AG09309 (cell line): ENCODE measurements around the gene DGKB.
A peak's percentile ranks its signal among the peaks of the same experiment; 100 is the strongest.
"Not testable (repeated sequence)": the region's sequence is repeated elsewhere in the genome, so short reads cannot be mapped to it uniquely, and the experiment has no call there.

Source experiments
- DNase-seq: peaks from one replicate; pipeline ENCODE4 v3.0.0-alpha.2; 2010; ENCODE audit warnings: low read depth
- H3K4me3 ChIP-seq: 2 replicates; pipeline ENCODE4 v1.5.1; 2011; ENCODE audit warnings: mild to moderate bottlenecking, low read depth, low read length, moderate library complexity; ENCODE audit not compliant: control insufficient read depth
- CTCF ChIP-seq: IDR thresholded peaks from 2 replicates; pipeline ENCODE4 v1.5.1; 2011; ENCODE audit warnings: mild to moderate bottlenecking, low read depth, low read length, inconsistent platforms; ENCODE audit not compliant: insufficient read depth, control insufficient read depth; ENCODE audit errors: missing control alignments

Gene DGKB

GRCh38 chr7:14292737-14293136, 609.8 kb downstream of the DGKB start:
- no peak overlapping the region for H3K4me3 ChIP-seq
- no peak for TF ChIP-seq CTCF
- no peak for DNase-seq

- no peak for TF ChIP-seq CTCF
- no peak overlapping the region for H3K4me3 ChIP-seq
- DNase-seq = no peak
These were observed 612.6 kb downstream of the DGKB start for GRCh38 chr7:14289957-14290356.

- DNase-seq = no peak
- no peak overlapping the region for H3K4me3 ChIP-seq
- no peak for TF ChIP-seq CTCF
These were observed 613.9 kb downstream of the DGKB start for GRCh38 chr7:14288701-14289100.

- no peak for TF ChIP-seq CTCF
- H3K4me3 ChIP-seq = no peak overlapping the region
- DNase-seq = no peak
These were observed 615.2 kb downstream of the DGKB start for GRCh38 chr7:14287398-14287797.

- no peak for TF ChIP-seq CTCF
- no peak overlapping the region for H3K4me3 ChIP-seq
- DNase-seq = no peak
These were observed 616.5 kb downstream of the DGKB start for GRCh38 chr7:14286036-14286435.

- DNase-seq, H3K4me3 ChIP-seq: not testable (repeated sequence)
These were observed 623.3 kb downstream of the DGKB start for GRCh38 chr7:14279065-14279871.

GRCh38 chr7:14275356-14275755, 627.2 kb downstream of the DGKB start:
- no peak for TF ChIP-seq CTCF
- peak; percentile 11 for DNase-seq
- no peak overlapping the region for H3K4me3 ChIP-seq
